ENCODE measurements around the gene MUSTN1. TPM values are rescaled to one million over a fixed set of nuclear protein-coding genes. Genes with fewer than 3 reads are reported as not detected.

The MUSTN1 gene
- polyA plus RNA-seq, 1 donor (not counting 4 experiments of a cell fraction or from before 2014, with no cell fraction given), result not detected

- H4K20me1 ChIP-seq (ENCODE audit: control insufficient read depth, extremely low read depth, insufficient read depth, low read length), result no peaks in the 10 kb centered on the region
- H3K79me2 ChIP-seq (ENCODE audit: control insufficient read depth, insufficient read depth, low read length), result no peaks in the 10 kb centered on the region
- no peak overlapping the region for H3K9ac ChIP-seq (ENCODE audit: control insufficient read depth, extremely low read depth, insufficient read depth, low read length)
- no peak overlapping the region for H2AFZ ChIP-seq (ENCODE audit: control insufficient read depth, low read length)
- no peaks in the 10 kb centered on the region for H3K9me3 ChIP-seq (ENCODE audit: control insufficient read depth, low read depth, low read length)
- DNase-seq (ENCODE audit: low read depth, low spot score) (no peak), FAIRE-seq (no peak)
- peaks cover 2 to 6% of the 10 kb centered on the region in 2 experiments for H3K36me3 ChIP-seq (ENCODE audit: control insufficient read depth in 2 of 2, extremely low read depth in 1 of 2, insufficient read depth in 2 of 2, low read length in 2 of 2)
- H3K27me3 ChIP-seq (ENCODE audit: control insufficient read depth, extremely low read depth, insufficient read depth, low read length), result no peaks in the 10 kb centered on the region
- H3K9me1 ChIP-seq (ENCODE audit: control insufficient read depth, extremely low read depth, insufficient read depth, low read length), result no peaks in the 10 kb centered on the region
- H3K4me1 ChIP-seq (ENCODE audit: control insufficient read depth, extremely low read depth, insufficient read depth, low read length), result no peaks in the 10 kb centered on the region
- H3K4me3 ChIP-seq (ENCODE audit: control insufficient read depth in 2 of 3, extremely low read depth in 1 of 3, insufficient read depth in 2 of 3, low read depth in 1 of 3, low read length in 3 of 3), result no peak overlapping the region
- no peak overlapping the region for H3K4me2 ChIP-seq (ENCODE audit: control insufficient read depth, extremely low read depth, insufficient read depth, low read depth, low read length)
- dilution Hi-C loops (cut with MboI; ENCODE audit: extremely low pct_ligation_motif_present, low sequenced_read_pairs), result no loop called here
- TF ChIP-seq EZH2 (IDR thresholded peaks at IDR 0.05; ENCODE audit: low read length) (no peak), CTCF (optimal IDR thresholded peaks at IDR 0.05 in 1 of 3, IDR thresholded peaks at IDR 0.05 in 1 of 3, conservative IDR thresholded peaks at IDR 0.05 in 1 of 3; ENCODE audit: extremely low read depth in 1 of 3, insufficient read depth in 2 of 3, low read length in 3 of 3) (no peak)
- H3K27ac ChIP-seq (ENCODE audit: control insufficient read depth, insufficient read depth, low read length), result no peak overlapping the region
Observed at GRCh38 chr3:52844290-52844975, 9.6 kb upstream of the MUSTN1 start.

GRCh38 chr3:52843881-52844280 lies 9.1 kb upstream of the MUSTN1 start:
- FAIRE-seq, result no peak
- dilution Hi-C loops (cut with MboI; ENCODE audit: extremely low pct_ligation_motif_present, low sequenced_read_pairs), result no loop called here

More at GRCh38 chr3:52843881-52844280, 9.1 kb upstream of the MUSTN1 start:
- H3K9me3 ChIP-seq (ENCODE audit: control insufficient read depth, low read depth, low read length), result no peaks in the 10 kb centered on the region
- no peak overlapping the region for H3K9ac ChIP-seq (ENCODE audit: control insufficient read depth, extremely low read depth, insufficient read depth, low read length)
- peaks cover 0 to 6% of the 10 kb centered on the region in 2 experiments for H3K36me3 ChIP-seq (ENCODE audit: control insufficient read depth in 2 of 2, extremely low read depth in 1 of 2, insufficient read depth in 2 of 2, low read length in 2 of 2)
- H3K79me2 ChIP-seq (ENCODE audit: control insufficient read depth, insufficient read depth, low read length), result no peaks in the 10 kb centered on the region
- DNase-seq (ENCODE audit: low read depth, low spot score), result no peak
- no peaks in the 10 kb centered on the region for H4K20me1 ChIP-seq (ENCODE audit: control insufficient read depth, extremely low read depth, insufficient read depth, low read length)
- H3K4me2 ChIP-seq (ENCODE audit: control insufficient read depth, extremely low read depth, insufficient read depth, low read depth, low read length), result no peak overlapping the region
- H3K4me1 ChIP-seq (ENCODE audit: control insufficient read depth, extremely low read depth, insufficient read depth, low read length), result no peaks in the 10 kb centered on the region
- H3K9me1 ChIP-seq (ENCODE audit: control insufficient read depth, extremely low read depth, insufficient read depth, low read length), result no peaks in the 10 kb centered on the region
- H3K4me3 ChIP-seq (ENCODE audit: control insufficient read depth in 2 of 3, extremely low read depth in 1 of 3, insufficient read depth in 2 of 3, low read depth in 1 of 3, low read length in 3 of 3), result no peak overlapping the region
- TF ChIP-seq EZH2 (IDR thresholded peaks at IDR 0.05; ENCODE audit: low read length) (no peak), CTCF (optimal IDR thresholded peaks at IDR 0.05 in 1 of 3, IDR thresholded peaks at IDR 0.05 in 1 of 3, conservative IDR thresholded peaks at IDR 0.05 in 1 of 3; ENCODE audit: extremely low read depth in 1 of 3, insufficient read depth in 2 of 3, low read length in 3 of 3) (no peak)
- no peak overlapping the region for H2AFZ ChIP-seq (ENCODE audit: control insufficient read depth, low read length)
- H3K27ac ChIP-seq (ENCODE audit: control insufficient read depth, insufficient read depth, low read length), result no peak overlapping the region
- H3K27me3 ChIP-seq (ENCODE audit: control insufficient read depth, extremely low read depth, insufficient read depth, low read length), result no peaks in the 10 kb centered on the region

Data from keratinocyte (primary cell).